D721Med (cell line): ENCODE data around the gene ZKSCAN1.

Experiments used
- DNase-seq: peaks from one replicate; pipeline ENCODE4 v3.0.0; 2011; ENCODE audit warnings: low spot score; ENCODE audit not compliant: insufficient read length
- FAIRE-seq: peaks from 2 replicates; lab custom pipeline; 2011; peaks lifted over from hg19 to GRCh38; lab: Jason Lieb, UNC
- TF ChIP-seq, protein P1 (sequence below): IDR thresholded peaks from 2 replicates; pipeline ENCODE4 v1.5.1; 2012; ENCODE audit warnings: mild to moderate bottlenecking, control low read depth; ENCODE audit not compliant: insufficient read depth; ENCODE audit errors: missing control alignments

The ZKSCAN1 gene

DNA sequence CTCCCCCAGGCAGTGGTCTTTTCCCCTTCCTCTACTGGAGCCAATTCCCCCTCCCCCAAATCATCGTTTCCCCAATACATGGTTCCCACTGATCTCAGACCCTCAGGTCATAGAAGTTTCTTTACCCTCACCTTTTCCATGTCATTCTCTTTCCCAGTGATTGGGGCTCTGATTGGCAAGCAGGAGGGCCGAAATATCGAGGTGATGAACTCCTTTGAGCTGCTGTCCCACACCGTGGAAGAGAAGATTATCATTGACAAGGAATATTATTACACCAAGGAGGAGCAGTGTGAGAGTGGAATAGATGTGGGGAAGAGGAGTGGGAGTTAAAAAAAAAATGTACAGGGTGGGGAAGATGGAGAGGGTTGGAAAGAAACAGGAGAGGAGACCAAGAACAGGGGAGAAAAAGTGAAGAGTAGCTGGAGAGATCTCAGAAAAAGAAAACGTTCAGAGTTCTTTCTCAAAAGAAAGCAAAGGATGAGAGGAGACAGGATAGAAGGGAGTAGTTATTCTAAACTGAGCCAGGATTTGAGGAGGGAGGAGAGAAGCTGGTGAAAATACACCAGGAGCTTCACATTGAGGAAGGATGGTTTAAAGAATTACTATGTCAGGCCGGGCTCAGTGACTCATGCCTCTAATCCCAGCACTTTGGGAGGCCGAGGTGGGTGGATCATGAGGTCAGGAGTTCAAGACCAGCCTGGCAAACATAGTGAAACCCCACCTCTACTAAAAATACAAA, 74.2 kb downstream of the ZKSCAN1 start:
- TF ChIP-seq, protein P1, sequence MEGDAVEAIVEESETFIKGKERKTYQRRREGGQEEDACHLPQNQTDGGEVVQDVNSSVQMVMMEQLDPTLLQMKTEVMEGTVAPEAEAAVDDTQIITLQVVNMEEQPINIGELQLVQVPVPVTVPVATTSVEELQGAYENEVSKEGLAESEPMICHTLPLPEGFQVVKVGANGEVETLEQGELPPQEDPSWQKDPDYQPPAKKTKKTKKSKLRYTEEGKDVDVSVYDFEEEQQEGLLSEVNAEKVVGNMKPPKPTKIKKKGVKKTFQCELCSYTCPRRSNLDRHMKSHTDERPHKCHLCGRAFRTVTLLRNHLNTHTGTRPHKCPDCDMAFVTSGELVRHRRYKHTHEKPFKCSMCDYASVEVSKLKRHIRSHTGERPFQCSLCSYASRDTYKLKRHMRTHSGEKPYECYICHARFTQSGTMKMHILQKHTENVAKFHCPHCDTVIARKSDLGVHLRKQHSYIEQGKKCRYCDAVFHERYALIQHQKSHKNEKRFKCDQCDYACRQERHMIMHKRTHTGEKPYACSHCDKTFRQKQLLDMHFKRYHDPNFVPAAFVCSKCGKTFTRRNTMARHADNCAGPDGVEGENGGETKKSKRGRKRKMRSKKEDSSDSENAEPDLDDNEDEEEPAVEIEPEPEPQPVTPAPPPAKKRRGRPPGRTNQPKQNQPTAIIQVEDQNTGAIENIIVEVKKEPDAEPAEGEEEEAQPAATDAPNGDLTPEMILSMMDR: no peak
- FAIRE-seq (no peak), DNase-seq (no peak)

GRCh38 chr7:100090527-100091410, 75.4 kb downstream of the ZKSCAN1 start:
- DNase-seq: no peak
- TF ChIP-seq, protein P1: no peak
- peak; percentile 38 for FAIRE-seq
